ENCODE results near the gene SYF2.

Gene SYF2

GRCh38 chr1:25184001-25184762 is 48.1 kb downstream of the SYF2 start:
- H3K9me2 ChIP-seq (replicated peaks; ENCODE audit: insufficient read depth, low read length), result no peaks in the 10 kb centered on the region
- DNase-seq, result no peak

DNA sequence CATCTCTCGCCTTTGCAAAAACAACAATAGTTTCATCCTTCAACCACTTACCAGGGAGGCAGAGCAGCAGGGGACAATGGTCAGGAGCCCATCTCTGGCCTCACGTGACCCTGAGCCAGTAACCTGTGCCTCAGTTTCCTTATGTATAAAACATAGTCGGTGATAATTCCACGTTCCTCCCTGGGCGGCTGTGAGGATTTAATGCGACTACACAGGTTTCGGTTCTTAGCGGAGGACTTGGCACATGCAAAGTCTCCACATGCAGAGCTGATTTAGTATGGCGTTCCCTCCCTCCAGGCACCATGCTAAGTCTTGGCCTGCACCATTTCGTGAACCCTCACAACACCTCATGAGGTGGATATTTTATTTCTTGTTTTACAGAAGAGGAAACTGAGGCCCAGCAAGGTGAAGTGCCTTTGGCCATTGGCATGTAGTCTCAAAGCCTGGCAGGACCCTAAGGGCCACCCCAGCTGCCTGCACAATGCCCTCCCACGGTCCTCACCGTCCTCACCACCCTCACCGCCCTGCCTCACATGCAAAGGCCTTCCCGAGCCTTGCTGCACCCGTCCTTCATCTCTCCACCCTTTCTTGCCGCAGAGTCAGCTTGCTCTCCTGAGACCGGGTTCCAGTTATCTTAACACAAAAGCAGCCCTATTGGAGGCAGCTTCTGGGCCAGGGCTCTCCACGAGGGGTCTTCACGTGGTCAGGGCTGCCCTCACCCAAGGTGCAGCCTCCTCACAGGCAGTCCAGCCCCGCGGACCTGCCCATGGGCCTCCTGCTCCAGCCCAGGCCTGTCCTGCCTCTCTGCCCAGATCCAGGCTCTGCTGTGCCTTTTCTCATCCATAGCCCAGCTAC is 48.9 kb downstream of the SYF2 start:
- Histone ChIP-seq H3K4me1 (ENCODE audit: low read length) (no peaks in the 10 kb centered on the region), H3K9me3 (replicated peaks; ENCODE audit: insufficient read depth, low read length) (no peaks in the 10 kb centered on the region), H4K20me1 (ENCODE audit: insufficient read depth, low read length) (no peaks in the 10 kb centered on the region), H3K79me2 (ENCODE audit: low read length) (no peaks in the 10 kb centered on the region), H2AFZ (ENCODE audit: low read length) (no peak overlapping the region), H3K4me3 (ENCODE audit: low read length) (no peak overlapping the region), H3F3A (ENCODE audit: insufficient read depth, low read length) (no peaks in the 10 kb centered on the region), H3K4me2 (ENCODE audit: low read depth, low read length) (no peak overlapping the region), H3K27me3 (replicated peaks; ENCODE audit: insufficient read depth, low read length) (no peaks in the 10 kb centered on the region), H3K36me3 (replicated peaks; ENCODE audit: insufficient read depth, low read length) (no peaks in the 10 kb centered on the region), H3K27ac (ENCODE audit: low read length) (no peak overlapping the region), H3K9ac (ENCODE audit: low read length) (no peak overlapping the region), H3K9me2 (replicated peaks; ENCODE audit: insufficient read depth, low read length) (no peaks in the 10 kb centered on the region)
- DNase-seq, result no peak
- TF ChIP-seq EZH2phosphoT487 (IDR thresholded peaks at IDR 0.05; ENCODE audit: low read length) (no peak), CTCF (IDR thresholded peaks at IDR 0.05; ENCODE audit: low read length) (no peak), EZH2 (optimal IDR thresholded peaks at IDR 0.05; ENCODE audit: low read depth, low read length) (no peak)

More at GRCh38 chr1:25184001-25184762, 48.1 kb downstream of the SYF2 start:
- Histone ChIP-seq H4K20me1 (ENCODE audit: insufficient read depth, low read length) (no peaks in the 10 kb centered on the region), H3K27ac (ENCODE audit: low read length) (no peak overlapping the region), H3K36me3 (replicated peaks; ENCODE audit: insufficient read depth, low read length) (no peaks in the 10 kb centered on the region), H3F3A (ENCODE audit: insufficient read depth, low read length) (no peaks in the 10 kb centered on the region), H3K9ac (ENCODE audit: low read length) (no peak overlapping the region), H3K27me3 (replicated peaks; ENCODE audit: insufficient read depth, low read length) (no peaks in the 10 kb centered on the region), H3K9me3 (replicated peaks; ENCODE audit: insufficient read depth, low read length) (no peaks in the 10 kb centered on the region), H3K4me1 (ENCODE audit: low read length) (no peaks in the 10 kb centered on the region), H3K4me3 (ENCODE audit: low read length) (no peak overlapping the region), H3K79me2 (ENCODE audit: low read length) (no peaks in the 10 kb centered on the region), H2AFZ (ENCODE audit: low read length) (no peak overlapping the region), H3K4me2 (ENCODE audit: low read depth, low read length) (no peak overlapping the region)
- TF ChIP-seq CTCF (IDR thresholded peaks at IDR 0.05; ENCODE audit: low read length), result no peak
- TF ChIP-seq EZH2phosphoT487 (IDR thresholded peaks at IDR 0.05; ENCODE audit: low read length), result no peak
- no peak for TF ChIP-seq EZH2 (optimal IDR thresholded peaks at IDR 0.05; ENCODE audit: low read depth, low read length)

- no peaks in the 10 kb centered on the region for H3K79me2 ChIP-seq (ENCODE audit: low read length)
- H3K27ac ChIP-seq (ENCODE audit: low read length), result no peak overlapping the region
- H3K9ac ChIP-seq (ENCODE audit: low read length), result no peak overlapping the region
- H3K27me3 ChIP-seq (replicated peaks; ENCODE audit: insufficient read depth, low read length), result no peaks in the 10 kb centered on the region
- H2AFZ ChIP-seq (ENCODE audit: low read length), result no peak overlapping the region
- no peaks in the 10 kb centered on the region for H3K9me3 ChIP-seq (replicated peaks; ENCODE audit: insufficient read depth, low read length)
- H3K4me2 ChIP-seq (ENCODE audit: low read depth, low read length), result no peak overlapping the region
- H3K4me1 ChIP-seq (ENCODE audit: low read length), result no peaks in the 10 kb centered on the region
- no peaks in the 10 kb centered on the region for H3K9me2 ChIP-seq (replicated peaks; ENCODE audit: insufficient read depth, low read length)
- TF ChIP-seq EZH2phosphoT487 (IDR thresholded peaks at IDR 0.05; ENCODE audit: low read length) (no peak), CTCF (IDR thresholded peaks at IDR 0.05; ENCODE audit: low read length) (no peak), EZH2 (optimal IDR thresholded peaks at IDR 0.05; ENCODE audit: low read depth, low read length) (no peak)
- no peak overlapping the region for H3K4me3 ChIP-seq (ENCODE audit: low read length)
- H3K36me3 ChIP-seq (replicated peaks; ENCODE audit: insufficient read depth, low read length), result no peaks in the 10 kb centered on the region
- H3F3A ChIP-seq (ENCODE audit: insufficient read depth, low read length), result no peaks in the 10 kb centered on the region
- H4K20me1 ChIP-seq (ENCODE audit: insufficient read depth, low read length), result no peaks in the 10 kb centered on the region
- DNase-seq, result no peak
Observed at GRCh38 chr1:25182629-25183028, 49.7 kb downstream of the SYF2 start.
